CD4-positive, alpha-beta T cell treated with Interleukin-4 for 1 hour (primary cell): ENCODE results near the gene GSPT1.

Experiments
- DNase-seq, 2 donors: peaks; one replicate each; pipeline ENCODE4 v3.0.0-alpha.2; 2020 to 2022

The GSPT1 gene

DNA sequence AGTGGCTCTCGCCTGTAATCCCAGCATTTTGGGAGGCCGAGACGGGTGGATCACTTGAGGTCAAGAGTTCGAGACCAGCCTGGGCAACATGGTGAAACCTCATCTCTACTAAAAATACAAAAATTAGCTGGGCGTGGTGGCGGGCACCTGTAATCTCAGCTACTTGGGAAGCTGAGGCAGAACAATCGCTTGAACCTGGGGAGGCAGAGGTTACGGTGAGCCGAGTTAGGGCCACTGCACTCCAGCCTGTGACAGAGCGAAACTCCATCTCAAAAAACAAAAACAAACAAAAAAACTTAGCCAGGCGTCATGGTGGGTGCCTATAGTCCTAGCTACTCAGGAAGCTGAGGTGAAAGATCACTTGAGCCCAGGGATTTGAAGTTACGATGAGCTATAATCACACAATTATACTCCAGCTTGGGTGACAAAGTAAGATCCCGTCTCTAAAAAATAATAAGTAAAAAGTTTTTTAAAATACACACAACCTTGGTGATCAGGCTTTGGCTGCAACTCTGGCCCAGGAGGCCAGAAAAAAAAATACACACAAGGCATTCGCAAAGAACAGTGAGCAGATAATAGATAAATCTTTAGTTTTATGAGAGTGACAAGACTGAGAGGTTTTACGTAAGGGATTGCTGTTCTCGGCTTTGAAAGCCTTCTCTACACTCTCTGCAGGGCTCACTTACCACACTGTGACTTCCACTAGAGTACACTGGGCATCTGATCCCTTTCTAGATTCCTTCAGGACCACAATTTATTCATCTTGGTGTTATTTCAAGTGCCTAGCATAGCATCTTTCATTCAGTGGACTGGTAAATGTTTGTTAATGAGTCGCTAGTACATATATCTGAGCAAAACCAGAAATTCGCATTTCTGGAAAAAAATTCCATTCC lies 5.9 kb downstream of the GSPT1 start:
- DNase-seq, result no peak

GRCh38 chr16:11907160-11907970 lies 8.4 kb downstream of the GSPT1 start:
- no peak for DNase-seq

DNA sequence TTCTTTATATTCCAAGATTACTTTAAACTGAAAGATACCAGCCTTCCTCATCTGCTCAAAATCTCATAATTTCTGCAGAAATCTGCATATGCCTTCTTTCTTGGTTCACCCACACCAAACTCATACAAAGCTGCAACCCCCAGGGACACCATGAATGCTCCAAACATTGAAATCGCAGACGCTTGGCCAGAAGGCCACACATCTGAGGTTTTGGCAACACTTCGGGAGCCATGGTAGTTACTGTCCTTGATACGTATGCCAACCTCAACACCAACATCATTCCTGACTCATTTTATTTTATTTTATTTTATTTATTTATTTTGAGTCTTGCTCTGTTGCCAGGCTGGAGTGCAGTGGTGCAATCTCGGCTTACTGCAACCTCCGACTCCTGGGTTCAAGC lies 11.8 kb downstream of the GSPT1 start:
- DNase-seq, result no peak

- no peak for DNase-seq
These were observed 14.7 kb downstream of the GSPT1 start for GRCh38 chr16:11901091-11901490.

- DNase-seq, result no peak
These were observed 19.1 kb downstream of the GSPT1 start for GRCh38 chr16:11896486-11897176.

DNA sequence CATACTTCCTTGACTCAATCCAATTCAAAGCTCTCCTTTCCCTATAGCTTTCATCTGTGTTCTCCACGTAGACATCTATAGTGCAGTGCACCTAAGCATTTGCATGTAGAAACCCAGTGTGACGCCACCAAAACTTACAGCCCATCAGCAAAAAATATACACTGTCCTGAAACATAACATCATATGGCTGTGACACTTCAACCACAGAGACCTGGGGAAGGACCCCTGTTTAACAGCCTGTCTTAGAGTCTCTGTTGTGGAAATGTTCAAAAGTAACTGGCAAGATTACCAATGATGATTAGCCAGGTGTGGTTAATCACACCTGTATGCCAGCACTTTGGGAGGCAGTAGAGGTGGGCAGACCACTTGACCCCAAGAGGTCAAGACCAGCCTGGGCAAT lies 22.2 kb downstream of the GSPT1 start:
- no peak for DNase-seq

GRCh38 chr16:11892761-11893160 lies 23.0 kb downstream of the GSPT1 start:
- no peak for DNase-seq

DNA sequence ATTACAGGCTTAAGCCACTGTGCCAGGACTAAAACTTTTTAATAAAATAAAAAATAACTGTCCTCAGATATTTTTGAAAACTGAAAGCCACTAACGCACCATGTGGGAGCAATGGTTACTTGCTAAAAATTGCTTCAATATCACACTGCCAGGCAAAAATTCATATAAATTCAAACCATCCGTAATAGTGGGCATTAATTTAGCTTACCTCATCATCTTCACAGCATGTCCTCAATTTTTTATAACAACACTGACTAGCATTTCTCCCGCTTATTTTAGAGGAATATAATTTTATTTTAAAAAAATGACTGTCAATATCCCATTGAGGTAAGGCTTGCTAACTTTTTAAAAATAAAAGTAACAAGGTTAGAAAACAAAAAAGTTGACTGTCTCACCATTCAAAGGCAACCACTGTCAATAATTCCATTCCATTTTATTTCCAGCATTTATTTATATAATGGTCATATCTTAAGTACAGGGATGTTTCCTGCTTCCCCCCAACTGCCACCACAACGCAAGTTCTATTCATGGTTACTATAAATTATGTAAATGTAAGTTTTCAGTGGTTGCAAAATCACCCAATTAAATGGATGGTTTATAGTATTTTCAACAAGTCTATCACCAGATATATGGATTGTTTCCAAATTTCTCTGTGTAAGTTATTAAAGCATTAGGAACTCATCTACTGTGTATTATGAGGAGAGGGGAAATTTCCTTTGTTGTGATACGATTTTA lies 25.4 kb downstream of the GSPT1 start:
- DNase-seq, result no peak

GRCh38 chr16:11886881-11887280 lies 28.9 kb downstream of the GSPT1 start:
- DNase-seq, result no peak

GRCh38 chr16:11884035-11884434 lies 31.7 kb downstream of the GSPT1 start:
- no peak for DNase-seq

DNA sequence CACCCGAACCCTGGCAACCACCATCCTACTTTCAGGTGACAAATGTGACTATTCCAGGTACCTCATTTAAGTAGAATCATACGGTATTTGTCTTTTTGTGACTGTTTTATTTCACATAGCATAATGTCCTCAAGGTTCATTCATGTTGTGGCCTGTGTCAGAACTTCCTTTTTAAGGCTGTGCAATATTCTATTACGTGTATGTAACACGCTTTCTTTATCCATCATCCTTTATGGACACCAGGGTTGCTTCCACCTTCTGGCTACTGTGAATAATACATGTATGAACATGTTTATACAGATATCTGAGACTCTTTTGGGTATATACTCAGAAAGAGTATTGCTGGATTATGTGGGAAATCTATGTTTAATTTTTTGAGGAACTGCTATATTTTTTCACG lies 35.7 kb downstream of the GSPT1 start:
- DNase-seq, result no peak

DNA sequence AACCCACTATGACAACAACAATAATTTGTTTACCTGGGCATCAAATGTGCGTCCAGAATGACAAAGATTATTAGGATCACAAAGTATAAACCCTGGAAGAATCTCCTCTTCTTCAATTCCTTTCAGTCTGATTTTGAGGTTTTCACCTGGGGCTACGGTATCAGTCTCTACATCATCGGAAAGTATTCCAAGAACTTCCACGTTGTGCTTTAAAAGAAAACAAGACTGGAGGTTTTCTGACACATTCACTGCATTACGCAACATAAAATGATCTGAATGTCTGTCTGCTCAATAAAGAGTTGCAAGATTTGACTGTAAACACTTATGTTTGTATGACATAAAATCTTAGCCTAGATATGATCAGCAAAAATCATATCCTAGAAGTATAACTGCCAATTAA lies 38.4 kb downstream of the GSPT1 start:
- DNase-seq, result no peak

GRCh38 chr16:11876306-11876705 lies 39.5 kb downstream of the GSPT1 start:
- no peak for DNase-seq

DNA sequence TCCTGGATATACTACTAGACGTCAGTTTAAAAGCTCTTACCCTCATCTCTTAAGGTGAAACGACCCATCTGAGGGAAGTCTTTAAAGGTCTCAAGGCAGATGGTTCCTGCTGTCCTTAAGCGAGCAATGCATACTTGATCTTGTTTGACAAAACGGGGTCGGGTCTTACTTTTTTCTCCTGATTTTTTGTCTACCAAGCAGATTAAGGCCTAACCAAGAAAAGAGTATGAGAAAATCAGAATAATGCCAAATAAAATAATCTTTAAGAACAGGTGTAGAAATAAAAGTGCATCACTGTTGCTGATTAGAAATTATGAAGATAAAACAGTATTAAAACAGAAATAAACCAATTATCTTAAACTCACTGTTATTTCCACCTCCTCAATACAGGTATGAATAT lies 40.0 kb downstream of the GSPT1 start:
- DNase-seq, result no peak

DNA sequence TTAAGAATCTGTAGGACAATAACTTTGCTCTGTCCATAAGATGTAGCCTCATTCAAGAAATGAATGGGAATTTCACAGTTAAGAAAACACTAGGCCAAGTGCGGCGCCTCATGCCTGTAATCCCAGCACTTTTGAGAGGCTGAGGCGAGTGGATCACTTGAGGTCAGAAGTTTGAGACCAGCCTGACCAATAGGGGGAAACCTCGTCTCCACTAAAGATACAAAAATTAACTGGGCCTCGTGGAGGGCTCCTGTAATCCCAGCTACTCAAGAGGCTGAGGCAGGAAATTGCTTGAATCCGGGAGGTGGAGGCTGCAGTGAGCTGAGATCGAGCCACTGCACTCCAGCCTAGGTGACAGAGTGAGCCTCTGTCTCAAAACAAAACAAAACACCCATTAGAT lies 44.6 kb downstream of the GSPT1 start:
- no peak for DNase-seq

GRCh38 chr16:11870399-11870798 lies 45.4 kb downstream of the GSPT1 start:
- no peak for DNase-seq

DNA sequence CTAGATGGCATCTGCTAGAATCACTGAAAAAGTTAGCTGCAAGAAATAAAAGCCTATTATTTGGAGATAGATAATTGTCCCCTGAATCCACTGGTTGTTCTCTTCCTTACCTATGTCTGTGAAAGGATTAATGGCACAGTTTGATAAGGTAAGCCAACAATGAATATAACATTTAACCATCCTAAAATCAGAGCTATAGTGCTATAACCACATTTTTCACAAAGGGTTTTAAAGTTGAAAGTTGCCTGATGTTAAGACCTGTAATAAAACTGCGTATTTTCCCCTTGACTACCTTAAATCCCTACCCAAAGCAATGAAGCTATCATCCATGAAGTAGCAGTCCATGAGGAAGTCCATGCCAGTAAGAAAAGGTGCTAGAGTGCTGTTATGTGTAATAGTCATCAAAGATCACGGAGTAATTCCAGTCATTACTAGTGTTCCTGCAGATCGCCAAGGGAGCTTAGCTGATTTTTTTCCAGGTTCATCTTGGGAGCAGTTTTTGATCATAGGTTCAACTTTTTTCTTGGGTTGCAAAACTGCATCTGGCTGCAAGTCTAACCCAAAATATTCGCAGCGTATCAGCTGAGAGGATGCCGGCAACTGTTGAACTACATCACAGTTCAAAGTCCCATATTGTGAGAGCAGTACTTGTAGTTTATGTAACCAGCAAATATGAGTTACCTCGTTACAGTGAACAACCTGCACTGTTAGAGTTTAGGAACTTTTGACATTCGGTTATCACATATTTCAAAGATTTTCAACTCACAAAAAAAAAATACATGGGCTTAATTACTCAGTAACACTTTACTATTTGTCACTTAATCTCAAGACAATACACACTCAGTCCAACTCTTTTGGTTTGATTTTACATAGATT lies 46.2 kb downstream of the GSPT1 start:
- no peak for DNase-seq

DNA sequence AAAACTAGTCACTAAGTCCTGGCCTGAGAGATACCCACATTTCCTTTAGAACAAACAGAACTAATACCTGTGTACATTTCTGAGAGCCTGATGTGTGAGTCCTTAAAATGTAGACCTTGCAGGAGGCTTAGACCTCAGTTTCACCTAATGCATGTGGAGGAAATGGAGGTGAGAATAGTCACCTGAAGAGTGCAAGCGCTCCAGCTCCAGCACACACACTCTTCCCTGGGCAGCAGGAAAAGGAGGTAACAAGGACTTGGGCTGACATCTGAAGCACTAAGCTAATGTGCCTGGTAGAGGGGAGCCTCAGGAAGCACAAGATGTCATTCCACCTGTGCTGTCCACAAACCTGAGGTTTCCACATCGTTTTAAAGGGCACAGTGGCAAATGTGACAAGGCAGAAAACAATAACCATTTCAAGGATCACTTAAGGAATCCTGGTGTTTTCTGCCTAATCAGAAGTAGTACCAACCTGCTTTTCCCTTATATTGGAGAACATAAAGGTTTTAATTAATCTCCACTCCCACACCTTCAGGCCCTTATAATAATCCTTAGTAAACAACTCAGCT lies 47.3 kb downstream of the GSPT1 start:
- no peak for DNase-seq

DNA sequence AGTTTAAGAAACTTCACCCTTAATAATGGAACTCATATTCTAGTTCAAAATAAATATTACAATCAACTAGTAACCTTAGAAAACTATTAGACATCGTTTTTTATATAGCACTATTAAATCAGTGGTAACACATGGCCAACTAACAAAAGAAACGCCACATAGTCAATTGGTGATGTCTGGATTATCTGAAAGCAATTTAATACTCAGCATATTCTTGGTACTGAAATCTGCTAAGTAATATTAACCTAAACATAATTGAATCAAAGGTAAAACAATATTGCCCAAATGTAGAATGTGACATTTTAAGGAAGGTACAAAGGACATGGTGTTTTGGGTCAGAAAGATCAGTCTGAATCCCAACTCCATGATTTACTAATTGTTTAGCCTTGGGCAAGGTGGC lies 53.3 kb downstream of the GSPT1 start:
- DNase-seq, result no peak

GRCh38 chr16:11857161-11857560 lies 58.6 kb downstream of the GSPT1 start:
- no peak for DNase-seq

DNA sequence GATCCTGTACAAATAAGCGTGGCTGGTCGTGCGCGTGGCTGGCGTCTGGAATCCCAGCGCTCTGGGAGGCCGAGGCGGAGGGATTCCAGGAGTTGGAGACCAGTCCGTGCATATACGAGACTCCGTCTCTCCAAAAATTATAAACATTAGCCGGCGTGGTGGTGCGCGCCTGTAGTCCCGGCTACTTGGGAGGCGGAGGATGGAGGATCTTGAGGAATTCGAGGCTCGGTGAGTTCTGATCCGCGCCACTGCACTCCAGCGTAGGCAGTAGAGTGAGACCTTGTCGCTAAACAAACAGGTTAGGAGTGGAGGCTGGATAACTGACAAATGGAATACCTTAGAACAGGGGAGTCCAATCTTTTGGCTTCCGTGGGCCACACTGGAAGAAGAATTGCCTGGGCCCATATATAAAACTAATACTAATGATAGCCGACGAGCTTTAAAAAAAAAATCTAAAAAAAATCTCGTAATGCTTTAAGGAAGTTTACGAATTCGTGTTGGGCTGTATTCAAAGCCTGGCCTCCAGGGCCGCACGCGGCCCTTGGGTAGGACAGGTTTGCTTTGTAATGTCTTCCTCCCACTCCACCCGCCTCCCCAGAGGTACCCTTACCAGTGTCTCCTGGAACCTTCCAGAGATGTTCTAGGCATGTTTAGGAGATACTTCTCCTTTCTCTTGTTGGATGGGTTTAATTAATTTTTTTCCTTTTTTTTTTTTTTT lies 63.5 kb downstream of the GSPT1 start:
- no peak for DNase-seq
